ENCODE results near the gene SFXN5. TPM values are rescaled to one million over a fixed set of nuclear protein-coding genes. Genes with fewer than 3 reads are reported as not detected.

Gene SFXN5
- total RNA-seq, 1 donor: 17.0 TPM

DNA sequence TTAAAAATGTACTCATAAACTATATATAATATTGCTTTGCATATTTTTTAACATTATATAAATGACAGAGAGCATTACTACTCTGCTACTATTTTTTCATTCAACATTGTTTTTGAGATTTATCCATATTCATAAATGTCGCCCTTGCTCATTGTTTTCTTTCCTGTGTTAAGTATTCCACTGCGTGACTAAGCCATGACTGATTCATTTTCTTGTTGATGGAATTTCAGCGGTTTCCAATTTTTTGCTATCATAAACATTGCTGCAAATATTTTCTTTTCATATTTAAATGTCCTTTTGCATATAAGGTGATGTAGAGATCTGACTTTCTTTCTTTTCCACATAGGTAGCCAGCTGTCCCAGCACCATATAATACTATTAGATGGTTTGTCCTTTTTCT, 57.6 kb downstream of the SFXN5 start:
- DNase-seq (ENCODE audit: insufficient read length, low spot score, missing footprints): no peak
- Histone ChIP-seq H3K27ac (ENCODE audit: low read depth, low read length) (peak overlapping the region; percentile 38), H3K79me2 (ENCODE audit: insufficient read depth, low read length) (no peaks in the 10 kb centered on the region), H3K9me3 (ENCODE audit: low read depth, low read length) (no peaks in the 10 kb centered on the region), H2AFZ (ENCODE audit: low read length) (no peak overlapping the region), H3K27me3 (ENCODE audit: insufficient read depth, low read length) (no peaks in the 10 kb centered on the region), H3K4me2 (ENCODE audit: insufficient read depth, low read length) (peak overlapping the region; percentile 70), H3K36me3 (ENCODE audit: insufficient read depth, low read length) (peaks cover 4% of the 10 kb centered on the region), H3K4me3 (ENCODE audit: insufficient read depth, low read length) (peak overlapping the region; percentile 3), H3K4me1 (ENCODE audit: insufficient read depth, low read length) (peaks cover 12% of the 10 kb centered on the region), H4K20me1 (ENCODE audit: insufficient read depth, low read length) (no peaks in the 10 kb centered on the region)
- TF ChIP-seq, protein P1, sequence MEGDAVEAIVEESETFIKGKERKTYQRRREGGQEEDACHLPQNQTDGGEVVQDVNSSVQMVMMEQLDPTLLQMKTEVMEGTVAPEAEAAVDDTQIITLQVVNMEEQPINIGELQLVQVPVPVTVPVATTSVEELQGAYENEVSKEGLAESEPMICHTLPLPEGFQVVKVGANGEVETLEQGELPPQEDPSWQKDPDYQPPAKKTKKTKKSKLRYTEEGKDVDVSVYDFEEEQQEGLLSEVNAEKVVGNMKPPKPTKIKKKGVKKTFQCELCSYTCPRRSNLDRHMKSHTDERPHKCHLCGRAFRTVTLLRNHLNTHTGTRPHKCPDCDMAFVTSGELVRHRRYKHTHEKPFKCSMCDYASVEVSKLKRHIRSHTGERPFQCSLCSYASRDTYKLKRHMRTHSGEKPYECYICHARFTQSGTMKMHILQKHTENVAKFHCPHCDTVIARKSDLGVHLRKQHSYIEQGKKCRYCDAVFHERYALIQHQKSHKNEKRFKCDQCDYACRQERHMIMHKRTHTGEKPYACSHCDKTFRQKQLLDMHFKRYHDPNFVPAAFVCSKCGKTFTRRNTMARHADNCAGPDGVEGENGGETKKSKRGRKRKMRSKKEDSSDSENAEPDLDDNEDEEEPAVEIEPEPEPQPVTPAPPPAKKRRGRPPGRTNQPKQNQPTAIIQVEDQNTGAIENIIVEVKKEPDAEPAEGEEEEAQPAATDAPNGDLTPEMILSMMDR (IDR thresholded peaks at IDR 0.05; ENCODE audit: extremely low read depth, low read depth, low read length): no peak

- Histone ChIP-seq H4K20me1 (ENCODE audit: insufficient read depth, low read length) (no peaks in the 10 kb centered on the region), H2AFZ (ENCODE audit: low read length) (no peak overlapping the region), H3K4me2 (ENCODE audit: insufficient read depth, low read length) (no peak overlapping the region), H3K79me2 (ENCODE audit: insufficient read depth, low read length) (no peaks in the 10 kb centered on the region), H3K27me3 (ENCODE audit: insufficient read depth, low read length) (no peaks in the 10 kb centered on the region), H3K4me3 (ENCODE audit: insufficient read depth, low read length) (no peak overlapping the region), H3K27ac (ENCODE audit: low read depth, low read length) (no peak overlapping the region), H3K4me1 (ENCODE audit: insufficient read depth, low read length) (peaks cover 11% of the 10 kb centered on the region), H3K9me3 (ENCODE audit: low read depth, low read length) (no peaks in the 10 kb centered on the region), H3K36me3 (ENCODE audit: insufficient read depth, low read length) (peaks cover 9% of the 10 kb centered on the region)
- DNase-seq (ENCODE audit: insufficient read length, low spot score, missing footprints): no peak
- TF ChIP-seq, protein P1 (IDR thresholded peaks at IDR 0.05; ENCODE audit: extremely low read depth, low read depth, low read length): no peak
Observed at GRCh38 chr2:73009177-73009839, 62.2 kb downstream of the SFXN5 start.

DNA sequence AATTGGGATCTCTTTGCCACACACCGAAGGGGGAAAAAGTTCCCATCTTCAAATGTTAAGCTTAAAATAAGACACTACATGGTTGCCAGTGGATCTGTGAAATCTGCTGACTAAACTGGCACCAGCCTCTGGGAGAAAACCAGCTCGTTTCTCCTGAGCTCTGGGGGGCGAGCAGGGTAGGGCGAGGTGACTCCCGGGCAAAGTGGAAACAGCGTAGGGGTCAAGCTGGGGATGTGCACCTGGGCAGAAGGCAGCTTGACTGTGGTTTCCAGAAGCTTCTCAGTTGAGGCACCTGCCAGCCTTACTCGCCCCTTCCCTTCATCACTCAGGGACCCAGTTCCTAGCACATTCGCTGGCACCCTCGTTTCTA, 62.8 kb downstream of the SFXN5 start:
- Histone ChIP-seq H3K4me3 (ENCODE audit: insufficient read depth, low read length) (no peak overlapping the region), H4K20me1 (ENCODE audit: insufficient read depth, low read length) (no peaks in the 10 kb centered on the region), H3K4me1 (ENCODE audit: insufficient read depth, low read length) (peaks cover 6% of the 10 kb centered on the region), H3K79me2 (ENCODE audit: insufficient read depth, low read length) (no peaks in the 10 kb centered on the region), H3K27me3 (ENCODE audit: insufficient read depth, low read length) (no peaks in the 10 kb centered on the region), H3K9me3 (ENCODE audit: low read depth, low read length) (no peaks in the 10 kb centered on the region), H2AFZ (ENCODE audit: low read length) (no peak overlapping the region), H3K4me2 (ENCODE audit: insufficient read depth, low read length) (no peak overlapping the region), H3K27ac (ENCODE audit: low read depth, low read length) (no peak overlapping the region), H3K36me3 (ENCODE audit: insufficient read depth, low read length) (peaks cover 9% of the 10 kb centered on the region)
- TF ChIP-seq, protein P1 (IDR thresholded peaks at IDR 0.05; ENCODE audit: extremely low read depth, low read depth, low read length): no peak
- DNase-seq (ENCODE audit: insufficient read length, low spot score, missing footprints): no peak

- peaks cover 9% of the 10 kb centered on the region for H3K36me3 ChIP-seq (ENCODE audit: insufficient read depth, low read length)
- DNase-seq (ENCODE audit: insufficient read length, low spot score, missing footprints): no peak
- no peaks in the 10 kb centered on the region for H3K27me3 ChIP-seq (ENCODE audit: insufficient read depth, low read length)
- H3K4me1 ChIP-seq (ENCODE audit: insufficient read depth, low read length): peaks cover 4% of the 10 kb centered on the region
- H2AFZ ChIP-seq (ENCODE audit: low read length): no peak overlapping the region
- no peaks in the 10 kb centered on the region for H4K20me1 ChIP-seq (ENCODE audit: insufficient read depth, low read length)
- no peaks in the 10 kb centered on the region for H3K9me3 ChIP-seq (ENCODE audit: low read depth, low read length)
- TF ChIP-seq, protein P1 (IDR thresholded peaks at IDR 0.05; ENCODE audit: extremely low read depth, low read depth, low read length): no peak
- no peak overlapping the region for H3K4me3 ChIP-seq (ENCODE audit: insufficient read depth, low read length)
- no peak overlapping the region for H3K4me2 ChIP-seq (ENCODE audit: insufficient read depth, low read length)
- H3K79me2 ChIP-seq (ENCODE audit: insufficient read depth, low read length): no peaks in the 10 kb centered on the region
- no peak overlapping the region for H3K27ac ChIP-seq (ENCODE audit: low read depth, low read length)
Observed at GRCh38 chr2:73007991-73008765, 63.3 kb downstream of the SFXN5 start.
